GM12878 (cell line): ENCODE measurements around the gene ARHGEF11. TPM values are rescaled to one million over a fixed set of nuclear protein-coding genes. Genes with fewer than 3 reads are reported as not detected.

Experiments
- ATAC-seq: fragments of 200-7000 bp; cut with Tn5 transposase; 3 replicates; pipeline ENCODE4 v1.9.1; 2020; ENCODE audit warnings: mild to moderate bottlenecking, moderate library complexity
- BruUV-seq: library from RNA; stranded (reverse); fragments of 400-500 nt; replicated peaks from 2 replicates; lab custom pipeline; 2021; lab: Mats Ljungman, UMichigan
- CTCF ChIA-PET: fragments of 300-600 bp; sonication (Branson Sonifier 250); formaldehyde crosslinking; extraction: SDS; loops from one replicate; lab custom pipeline; 2021; ENCODE audit warnings: inconsistent platforms; lab: Yijun Ruan, JAX
- POLR2A ChIA-PET: fragments of 350-600 bp; formaldehyde crosslinking; extraction: SDS; loops from one replicate; lab custom pipeline; 2021; ENCODE audit warnings: inconsistent platforms; lab: Charles Lee
- RAD21 ChIA-PET: fragments of 300-600 bp; sonication (Branson Sonifier 250); formaldehyde crosslinking; loops from one replicate; lab custom pipeline; 2023; ENCODE audit warnings: antibody characterized with exemption; ENCODE audit not compliant: unreplicated experiment; lab: Charles Lee
- SMC1A ChIA-PET: fragments of 300-600 bp; sonication (Branson Sonifier 250); formaldehyde crosslinking; loops from one replicate; lab custom pipeline; 2023; ENCODE audit not compliant: unreplicated experiment, uncharacterized antibody; lab: Charles Lee
- DNase-seq: peaks from one replicate; pipeline ENCODE4 v3.0.0-alpha.2; 2011; ENCODE audit warnings: low read depth, low spot score
- FAIRE-seq: peaks from 3 replicates; lab custom pipeline; 2011; peaks lifted over from hg19 to GRCh38; lab: Jason Lieb, UNC
- H2AFZ ChIP-seq: 2 replicates; pipeline ENCODE4 v1.6.0; 2011; ENCODE audit warnings: low read depth, low read length, control low read depth; ENCODE audit not compliant: control insufficient read depth
- H3K27ac ChIP-seq: 2 replicates; pipeline ENCODE4 v1.5.1; 2011; ENCODE audit warnings: control low read depth; ENCODE audit not compliant: control insufficient read depth, insufficient read depth
- H3K27me3 ChIP-seq, 2 experiments: replicated peaks in 1 of 2; 2 replicates each; pipeline versions ENCODE4 v1.6.0 to v1.6.1; 2011; ENCODE audit warnings: low read length in 1 of 2; ENCODE audit not compliant: control insufficient read depth in 2 of 2, insufficient read depth in 2 of 2
- H3K36me3 ChIP-seq, 2 experiments: 2 replicates each; pipeline ENCODE4 v1.5.1; 2011; ENCODE audit warnings: low read length in 1 of 2; ENCODE audit not compliant: control insufficient read depth in 2 of 2, insufficient read depth in 2 of 2
- H3K4me1 ChIP-seq: 2 replicates; pipeline ENCODE4 v1.6.1; 2011; ENCODE audit warnings: mild to moderate bottlenecking, low read length, moderate library complexity, mixed read lengths; ENCODE audit not compliant: control insufficient read depth, insufficient read depth
- H3K4me2 ChIP-seq: 2 replicates; pipeline ENCODE4 v1.6.0; 2011; ENCODE audit warnings: control low read depth; ENCODE audit not compliant: control insufficient read depth, insufficient read depth
- H3K4me3 ChIP-seq: fragments of 200-600 bp; sonication (generic); 2 replicates; pipeline ENCODE4 v1.5.1; 2016
- H3K79me2 ChIP-seq: 2 replicates; pipeline ENCODE4 v1.6.0; 2011; ENCODE audit warnings: low read length; ENCODE audit not compliant: control insufficient read depth, insufficient read depth
- H3K9ac ChIP-seq: 2 replicates; pipeline ENCODE4 v1.8.0; 2011; ENCODE audit warnings: low read length, control low read depth, mixed read lengths; ENCODE audit not compliant: control insufficient read depth, insufficient read depth
- H3K9me3 ChIP-seq: replicated peaks from 3 replicates; pipeline ENCODE4 v1.5.1; 2011; ENCODE audit warnings: mild to moderate bottlenecking, low read length; ENCODE audit not compliant: control insufficient read depth, insufficient read depth
- H4K20me1 ChIP-seq: 2 replicates; pipeline ENCODE4 v1.6.0; 2011; ENCODE audit not compliant: control insufficient read depth, insufficient read depth
- ATF2 ChIP-seq: IDR thresholded peaks from 2 replicates; pipeline ENCODE4 v1.6.1; 2012; ENCODE audit warnings: low read length, inconsistent platforms
- CBFB ChIP-seq: IDR thresholded peaks from 2 replicates; pipeline ENCODE4 v1.6.1; 2016; ENCODE audit warnings: antibody characterized with exemption, low read depth
- CBX3 ChIP-seq: fragments of 200-600 bp; sonication (generic); IDR thresholded peaks from 2 replicates; pipeline ENCODE4 v1.6.1; 2016; ENCODE audit warnings: low read depth, borderline replicate concordance
- CHD4 ChIP-seq: fragments of 200-600 bp; sonication (generic); IDR thresholded peaks from 2 replicates; pipeline ENCODE4 v1.6.1; 2016; ENCODE audit warnings: mild to moderate bottlenecking
- EP300 ChIP-seq, 2 experiments: fragments of 150-350 bp in 1 of 2; IDR thresholded peaks; 2 replicates each; pipeline ENCODE4 v1.6.1; 2011 to 2012; ENCODE audit warnings: low read depth in 2 of 2, low read length in 2 of 2, borderline replicate concordance in 1 of 2, improper control_type of control experiment in 1 of 2, inconsistent platforms in 1 of 2; ENCODE audit not compliant: control insufficient read depth in 1 of 2
- FOXK2 ChIP-seq: fragments of 450-650 bp; IDR thresholded peaks from 2 replicates; pipeline ENCODE4 v1.6.1; 2017; ENCODE audit warnings: mild to moderate bottlenecking, moderate library complexity
- IKZF2 ChIP-seq, 2 experiments: fragments of 450-650 bp; IDR thresholded peaks; 2 replicates each; pipeline ENCODE4 v1.6.1; 2017; ENCODE audit warnings: mild to moderate bottlenecking in 2 of 2, moderate library complexity in 2 of 2
- KDM1A ChIP-seq: fragments of 200-600 bp; sonication (generic); IDR thresholded peaks from 2 replicates; pipeline ENCODE4 v1.6.1; 2016; ENCODE audit warnings: borderline replicate concordance
- MYC ChIP-seq: IDR thresholded peaks from 2 replicates; pipeline ENCODE4 v1.6.1; 2011; ENCODE audit warnings: mild to moderate bottlenecking, low read length, moderate library complexity, inconsistent platforms; ENCODE audit not compliant: insufficient read depth, insufficient replicate concordance, insufficient read length, severe bottlenecking
- NBN ChIP-seq: fragments of 450-650 bp; IDR thresholded peaks from 2 replicates; pipeline ENCODE4 v1.6.1; 2016
- NFYA ChIP-seq: IDR thresholded peaks from 2 replicates; pipeline ENCODE4 v1.6.1; 2011; ENCODE audit warnings: low read depth, mild to moderate bottlenecking, low read length, improper control_type of control experiment, borderline replicate concordance
- NFYB ChIP-seq: IDR thresholded peaks from 2 replicates; pipeline ENCODE4 v1.6.1; 2011; ENCODE audit warnings: low read depth, mild to moderate bottlenecking, low read length, improper control_type of control experiment, moderate library complexity; ENCODE audit not compliant: insufficient read depth
- PBX3 ChIP-seq: IDR thresholded peaks from 2 replicates; pipeline ENCODE4 v1.6.1; 2011; ENCODE audit warnings: mild to moderate bottlenecking, low read depth, low read length, moderate library complexity; ENCODE audit not compliant: insufficient replicate concordance
- PKNOX1 ChIP-seq: fragments of 450-650 bp; IDR thresholded peaks from 2 replicates; pipeline ENCODE4 v1.6.1; 2016; ENCODE audit warnings: mild to moderate bottlenecking
- RELA ChIP-seq: fragments of 450-650 bp; IDR thresholded peaks from 2 replicates; pipeline ENCODE4 v1.8.0; 2014; ENCODE audit warnings: borderline replicate concordance; ENCODE audit not compliant: partially characterized antibody
- RUNX3 ChIP-seq: IDR thresholded peaks from 2 replicates; pipeline ENCODE4 v1.6.1; 2012; ENCODE audit warnings: low read length, inconsistent platforms
- SMAD5 ChIP-seq: IDR thresholded peaks from 2 replicates; pipeline ENCODE4 v1.6.1; 2016; ENCODE audit warnings: antibody characterized with exemption, low read depth
- ZNF622 ChIP-seq: fragments of 450-650 bp; IDR thresholded peaks from 2 replicates; pipeline ENCODE4 v1.6.1; 2017; ENCODE audit warnings: mild to moderate bottlenecking, inconsistent platforms
- WGBS: methylation state at CpG from one replicate; pipeline ENCODE4 v1.1.6; 2016; ENCODE audit warnings: low lambda C conversion rate; ENCODE audit not compliant: insufficient replicate concordance, insufficient coverage; ENCODE audit errors: missing lambda C conversion rate; 5-methylcytosine and 5-hydroxymethylcytosine counted together
- in situ Hi-C: fragments of 300-500 bp; cut with MboI; formaldehyde crosslinking; loops from 9 replicates; pipeline ENCODE4 v1.14.3; 2018; ENCODE audit warnings: mixed read lengths
- intact Hi-C: fragments of 100-400 bp; cut with micrococcal nuclease; formaldehyde crosslinking; loops from one replicate; pipeline ENCODE4 v1.14.2; 2022; ENCODE audit not compliant: unreplicated experiment
- polyA plus RNA-seq, 11 experiments: library from polyadenylated mRNA; depleted of rRNA in 4 of 11; unstranded in 6 of 11; stranded (reverse) in 5 of 11; fragments of >200 nt; fragmentation: Nextera tagmentation in 4 of 11; fragmentation: Illumina TruSeq in 1 of 11; extraction: Ambion mirVana in 4 of 11; extraction: Trizol in 1 of 11; gene quantifications; 1 replicate in 1 of 11; 2 replicates in 10 of 11; pipeline versions ENCODE4 v1.2.1 to v1.2.3, GENCODE V29; 2011 to 2016; ENCODE audit warnings: inconsistent platforms in 2 of 11, missing spikeins in 2 of 11, low read depth in 1 of 11
- total RNA-seq, 4 experiments: library from RNA; depleted of rRNA in 3 of 4; stranded (reverse); fragments of >200 nt in 3 of 4; fragmentation: Illumina TruSeq in 1 of 4; extraction: Trizol in 1 of 4; gene quantifications; 2 replicates each; pipeline versions ENCODE4 v1.2.1 to v1.2.3, GENCODE V29; 2013 to 2021
- TF ChIP-seq, protein P1 (sequence below): fragments of 150-350 bp; IDR thresholded peaks from 2 replicates; pipeline ENCODE4 v1.6.1; 2014; ENCODE audit warnings: mild to moderate bottlenecking, low read depth, low read length

Gene ARHGEF11
- total and polyA plus RNA-seq, 10 of the 15 experiments (the other 5 are each of a cell fraction or from before 2014, with no cell fraction given): 0.05 to 12.7 (median 1.8) TPM

- peaks cover 0 to 10% of the 10 kb centered on the region in 2 experiments; a peak in 3 of 4 replicates for H3K36me3 ChIP-seq
- FAIRE-seq: no peak
Measured at GRCh38 chr1:156947127-156947526, 98.4 kb downstream of the ARHGEF11 start.

More at GRCh38 chr1:156947127-156947526, 98.4 kb downstream of the ARHGEF11 start:
- Histone ChIP-seq H3K9ac (no peak overlapping the region), H3K27me3 (no peaks in the 10 kb centered on the region), H3K4me3 (no peak overlapping the region), H3K4me2 (no peak overlapping the region), H2AFZ (no peak overlapping the region), H3K79me2 (no peaks in the 10 kb centered on the region), H4K20me1 (no peaks in the 10 kb centered on the region), H3K27ac (no peak overlapping the region)
- WGBS: 62% methylated on average over 9 of the region's 9 CpGs
- no peak for DNase-seq
- in situ Hi-C loops (no loop called here), intact Hi-C loops (no loop called here)
- no TSS peak for BruUV-seq
- POLR2A ChIA-PET: interaction anchor here (0.5 to 0.6 kb wide), 2 partner anchors 155 to 186 kb away, joined by 3 to 9 read pairs; no protein-coding TSS in a partner anchor
- no peak for ATAC-seq
- TF ChIP-seq ATF2: no peak
- no peak for TF ChIP-seq NFYA
- no peak for TF ChIP-seq EP300 (IDR thresholded peaks at IDR 0.05; ENCODE audit: borderline replicate concordance in 1 of 2, control insufficient read depth in 1 of 2, low read depth in 2 of 2, low read length in 2 of 2)
- no peak for TF ChIP-seq PBX3
- no peak for TF ChIP-seq CBX3
- TF ChIP-seq, protein P1, sequence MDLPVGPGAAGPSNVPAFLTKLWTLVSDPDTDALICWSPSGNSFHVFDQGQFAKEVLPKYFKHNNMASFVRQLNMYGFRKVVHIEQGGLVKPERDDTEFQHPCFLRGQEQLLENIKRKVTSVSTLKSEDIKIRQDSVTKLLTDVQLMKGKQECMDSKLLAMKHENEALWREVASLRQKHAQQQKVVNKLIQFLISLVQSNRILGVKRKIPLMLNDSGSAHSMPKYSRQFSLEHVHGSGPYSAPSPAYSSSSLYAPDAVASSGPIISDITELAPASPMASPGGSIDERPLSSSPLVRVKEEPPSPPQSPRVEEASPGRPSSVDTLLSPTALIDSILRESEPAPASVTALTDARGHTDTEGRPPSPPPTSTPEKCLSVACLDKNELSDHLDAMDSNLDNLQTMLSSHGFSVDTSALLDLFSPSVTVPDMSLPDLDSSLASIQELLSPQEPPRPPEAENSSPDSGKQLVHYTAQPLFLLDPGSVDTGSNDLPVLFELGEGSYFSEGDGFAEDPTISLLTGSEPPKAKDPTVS: no peak
- TF ChIP-seq ZNF622: no peak
- TF ChIP-seq MYC: no peak
- TF ChIP-seq SMAD5: no peak
- TF ChIP-seq KDM1A: no peak
- TF ChIP-seq RELA: no peak
- no peak for TF ChIP-seq IKZF2 (IDR thresholded peaks at IDR 0.05)
- no peak for TF ChIP-seq CHD4
- TF ChIP-seq FOXK2: no peak
- no peak for TF ChIP-seq NBN
- TF ChIP-seq RUNX3: no peak
- TF ChIP-seq PKNOX1: no peak
- TF ChIP-seq NFYB: no peak
- no peak for TF ChIP-seq CBFB
- TF ChIP-seq, all 136 proteins: peak for 0
- H3K9me3 ChIP-seq: no peaks in the 10 kb centered on the region
- ChIA-PET CTCF (interaction anchor here (2.1 kb wide), 1 partner anchor 127 kb away, joined by 4 read pairs; no protein-coding TSS in a partner anchor), SMC1A (interaction anchor here (1.1 kb wide), 1 partner anchor 17 kb away, joined by 3 read pairs; no protein-coding TSS in a partner anchor), RAD21 (no interaction called here)
- no peaks in the 10 kb centered on the region for H3K4me1 ChIP-seq
